ENCODE data around the gene NOL7.

Gene NOL7

DNA sequence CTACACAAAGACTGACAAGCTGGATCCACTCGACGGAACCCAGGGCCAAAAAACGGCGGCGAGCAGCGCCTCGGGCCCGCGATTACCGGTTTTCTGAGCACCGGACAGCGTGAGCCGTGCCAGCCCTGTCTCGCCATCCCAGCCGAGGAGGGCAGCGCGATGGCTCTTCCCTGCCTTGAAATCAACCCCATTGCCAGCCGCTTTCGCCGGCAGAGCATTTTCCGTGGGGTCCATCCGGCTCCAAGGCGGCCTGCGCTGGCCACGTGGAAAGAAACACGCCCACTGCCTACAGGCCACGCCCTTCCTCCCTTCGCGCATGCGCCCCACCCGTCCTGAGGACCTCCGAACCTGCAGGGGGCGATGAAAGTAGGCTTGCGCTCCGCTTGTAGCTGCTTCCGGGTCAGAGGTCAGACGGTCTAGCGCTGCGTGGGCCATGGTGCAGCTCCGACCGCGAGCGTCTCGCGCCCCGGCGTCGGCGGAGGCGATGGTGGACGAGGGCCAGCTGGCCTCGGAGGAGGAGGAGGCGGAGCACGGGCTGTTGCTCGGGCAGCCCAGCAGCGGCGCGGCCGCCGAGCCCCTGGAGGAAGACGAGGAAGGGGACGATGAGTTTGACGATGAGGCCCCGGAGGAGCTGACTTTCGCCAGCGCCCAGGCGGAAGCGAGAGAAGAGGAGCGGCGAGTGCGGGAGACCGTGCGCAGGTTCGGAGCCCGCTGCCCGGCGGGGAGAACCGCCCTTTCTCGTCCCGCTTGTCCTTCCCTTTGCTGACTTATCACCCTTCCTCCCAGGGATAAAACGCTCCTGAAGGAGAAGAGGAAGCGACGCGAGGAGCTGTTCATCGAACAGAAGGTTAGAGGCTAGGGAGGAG, at the start of gene NOL7:
Gene NOL7, plus strand, starts transcription at position 410 of the 866 bp plus-strand sequence. Its CDS starts 24 bp downstream, at position 434.
- peak; percentile 96 to 99 for DNase-seq

DNA sequence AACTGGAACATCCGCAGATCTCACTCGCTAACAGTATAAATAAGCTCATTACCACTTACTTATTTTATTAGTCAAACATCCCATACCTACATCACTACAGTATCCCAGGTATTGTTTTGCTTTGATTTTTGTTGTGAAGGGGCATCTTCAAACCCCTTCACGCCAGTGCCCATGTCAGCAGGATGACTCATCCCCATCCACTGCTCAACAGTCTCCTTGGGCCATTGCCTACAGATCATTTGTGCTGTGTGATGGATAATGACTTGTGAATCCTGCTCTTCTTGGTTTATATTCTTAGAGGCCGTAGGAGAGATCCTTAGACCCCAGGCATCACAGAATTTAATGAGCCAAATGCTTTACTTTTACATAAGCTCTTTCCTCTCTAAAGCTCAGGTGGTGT, 49.2 kb upstream of the NOL7 start:
- DNase-seq, result no peak

DNA sequence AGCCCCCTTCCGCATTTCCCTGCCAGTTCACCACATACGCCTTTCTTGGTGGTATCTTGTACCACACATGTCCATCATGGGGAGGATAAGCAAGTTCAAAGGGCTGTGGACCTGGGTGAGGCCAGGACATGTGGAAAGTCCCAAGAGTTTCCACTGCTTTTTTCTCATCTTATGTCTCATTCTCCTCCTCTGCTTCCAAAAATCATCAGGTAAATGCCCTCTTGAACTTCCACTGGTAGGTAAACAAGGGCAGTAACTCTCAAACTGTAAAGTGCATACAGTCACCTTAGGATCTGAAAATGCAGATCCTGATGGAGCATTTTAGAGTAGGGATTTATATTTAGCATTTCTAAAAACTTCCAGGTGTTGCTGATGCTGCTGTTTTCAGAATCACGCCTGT, 48.6 kb upstream of the NOL7 start:
- DNase-seq, result no peak

DNA sequence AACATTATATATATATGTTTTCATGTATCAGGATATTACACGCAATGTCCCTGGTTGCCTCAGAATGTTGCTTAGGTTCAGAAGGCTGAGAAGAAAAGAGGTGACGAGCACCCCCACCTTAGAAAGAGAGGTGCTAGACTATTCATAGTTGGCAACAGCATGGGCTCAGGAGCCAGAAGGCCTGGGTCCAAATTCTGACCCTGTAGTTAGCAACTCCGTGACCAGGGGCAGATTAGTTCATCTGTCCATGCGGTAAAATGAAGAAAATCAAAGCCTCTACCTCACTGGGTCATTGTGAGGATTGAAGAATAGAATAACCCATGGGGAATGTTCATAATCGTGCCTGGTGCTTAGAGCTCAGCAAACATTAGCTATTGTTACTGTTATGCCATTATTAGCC, 46.2 kb upstream of the NOL7 start:
- no peak for DNase-seq

DNA sequence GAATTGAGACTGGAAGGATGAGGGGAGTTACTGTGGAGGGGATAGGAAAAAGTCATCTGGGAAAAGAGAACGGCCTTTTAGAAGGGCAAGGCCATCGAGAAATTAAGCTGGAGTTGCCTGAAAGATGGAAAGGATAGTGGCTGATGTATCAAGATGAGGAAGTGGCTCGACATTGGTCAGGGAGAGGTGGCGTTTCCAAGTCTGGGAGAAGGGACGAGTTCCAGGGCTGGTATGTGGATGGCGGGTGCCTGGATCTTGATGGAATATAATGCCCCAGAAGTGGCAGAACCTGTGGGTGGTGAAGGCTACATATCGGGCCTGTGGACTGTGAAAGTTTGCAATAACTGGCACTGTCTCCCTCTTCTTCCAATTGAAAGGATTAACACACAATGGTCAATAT, 42.9 kb upstream of the NOL7 start:
- DNase-seq, result no peak

DNA sequence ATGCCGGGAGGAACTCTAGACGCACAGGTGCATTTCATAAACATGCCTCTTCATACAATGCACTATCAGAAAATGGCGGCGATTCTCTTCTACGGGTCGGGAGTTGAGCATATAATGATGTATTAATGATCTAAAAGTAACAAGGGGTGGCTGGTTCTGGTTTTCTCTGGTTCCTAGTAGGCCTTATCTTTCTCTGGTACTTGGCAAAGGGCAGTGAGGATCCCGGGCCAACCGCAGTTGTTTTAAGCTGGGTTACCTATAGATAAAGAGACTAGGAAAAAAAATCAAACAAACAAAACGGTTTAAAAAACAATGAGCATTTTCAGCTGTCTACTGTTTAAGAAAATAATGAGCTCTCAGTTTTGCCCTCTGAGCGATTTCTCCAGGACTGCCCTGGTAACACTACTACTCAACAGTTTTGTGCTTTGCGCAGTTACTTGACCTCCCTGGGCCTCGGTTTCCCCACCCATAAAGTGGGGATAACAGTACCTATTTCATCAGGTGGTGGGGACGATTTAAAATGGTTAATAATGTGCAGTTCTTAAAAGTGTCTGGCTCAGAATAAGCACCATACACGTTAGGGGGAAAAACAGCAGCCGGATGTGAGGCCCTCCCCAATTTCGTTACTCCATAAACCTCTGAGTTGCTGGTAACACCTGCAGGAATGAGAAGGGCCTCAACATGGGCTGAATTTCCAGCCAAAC, 42.0 kb upstream of the NOL7 start:
- DNase-seq, result no peak

DNA sequence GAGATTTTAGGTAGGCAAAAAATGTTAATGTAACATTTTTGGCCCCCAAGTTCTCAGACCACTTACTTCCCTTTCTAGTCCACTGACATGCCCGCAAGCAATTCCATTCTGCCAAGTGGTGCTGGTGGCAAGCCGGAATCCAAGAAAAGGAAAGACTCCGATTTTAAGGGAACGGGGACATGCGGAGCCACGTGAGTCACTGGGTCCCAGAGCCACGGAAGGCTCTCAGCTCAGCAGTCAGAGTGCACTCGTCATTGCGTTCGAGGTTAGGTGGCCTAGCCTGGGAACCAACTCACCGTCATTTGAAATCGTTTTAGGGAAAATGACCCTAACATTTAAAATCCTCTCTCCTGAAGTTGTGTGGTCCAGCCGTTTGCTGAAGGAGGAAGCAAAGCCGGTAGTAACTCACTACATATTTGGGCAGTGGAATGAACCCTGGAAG, 41.4 kb upstream of the NOL7 start:
- peak; percentile 20 to 23 for DNase-seq

DNA sequence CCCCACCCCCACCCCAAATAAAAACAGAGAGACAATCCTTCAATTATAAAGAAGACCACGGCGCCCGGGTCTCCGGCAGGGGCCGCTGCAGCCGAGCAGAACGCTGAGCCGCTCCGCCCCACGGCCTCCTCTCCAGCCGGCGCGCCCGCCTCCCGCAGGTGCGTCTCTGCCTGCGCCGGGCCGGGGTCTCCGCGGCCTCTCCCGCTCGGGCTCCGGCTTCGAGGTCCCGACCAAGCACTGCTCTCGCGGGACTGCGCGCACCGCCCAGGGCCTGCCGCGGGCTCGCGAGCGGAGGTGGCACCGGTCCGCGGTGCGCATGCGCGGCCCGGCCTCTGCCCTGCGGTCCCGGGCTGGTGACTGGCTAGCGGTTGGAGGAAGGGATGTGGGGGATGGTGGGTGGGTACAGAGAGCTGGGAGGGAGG, 41.0 kb upstream of the NOL7 start:
- DNase-seq, result peak; percentile 86

DNA sequence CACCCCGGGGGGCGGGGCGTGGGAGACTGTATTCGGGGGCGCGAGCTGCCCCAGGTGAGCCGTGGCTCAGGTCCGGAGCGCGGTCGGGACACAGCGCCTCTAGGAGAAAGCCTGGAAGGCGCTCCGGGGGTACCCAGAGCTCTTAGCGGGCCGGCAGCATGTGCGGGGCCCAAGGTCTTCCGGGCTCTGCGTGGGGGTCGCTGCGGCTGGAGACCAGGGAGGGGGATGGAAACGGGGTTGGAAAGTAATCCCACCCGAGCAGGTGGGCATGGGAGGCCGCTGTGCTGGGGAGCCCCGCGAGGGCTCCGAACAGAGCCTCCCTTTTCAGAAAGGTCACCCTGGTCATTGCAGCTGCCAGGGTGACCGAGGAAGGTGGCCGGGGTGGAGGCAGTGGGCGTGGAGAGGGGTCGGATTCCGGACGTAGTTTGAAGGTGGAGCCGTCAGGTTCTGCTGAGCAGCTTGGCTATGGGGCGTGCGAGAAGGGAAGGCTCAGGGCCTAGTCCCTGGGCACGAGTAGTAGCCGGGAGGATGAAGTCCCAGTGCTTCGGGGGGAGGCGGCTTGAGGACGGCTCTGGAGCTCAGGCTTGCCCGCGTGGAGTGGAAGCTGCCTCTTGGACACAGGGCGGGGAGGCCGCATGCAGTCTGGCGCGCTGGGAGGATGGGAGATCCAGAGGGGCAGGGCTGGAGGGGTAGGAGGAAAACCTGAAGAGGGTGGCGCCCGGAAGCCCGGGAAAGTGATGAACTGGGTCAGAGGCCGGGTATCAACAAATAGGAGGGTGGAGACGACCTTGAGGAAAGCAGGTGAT, 40.4 kb upstream of the NOL7 start, which contains the start of gene SIRT5:
Gene SIRT5, plus strand, starts transcription at position 31 of the 806 bp plus-strand sequence. CDS start 9,510 bp downstream, outside the sequence.
- peak; percentile 63 to 69 for DNase-seq

DNA sequence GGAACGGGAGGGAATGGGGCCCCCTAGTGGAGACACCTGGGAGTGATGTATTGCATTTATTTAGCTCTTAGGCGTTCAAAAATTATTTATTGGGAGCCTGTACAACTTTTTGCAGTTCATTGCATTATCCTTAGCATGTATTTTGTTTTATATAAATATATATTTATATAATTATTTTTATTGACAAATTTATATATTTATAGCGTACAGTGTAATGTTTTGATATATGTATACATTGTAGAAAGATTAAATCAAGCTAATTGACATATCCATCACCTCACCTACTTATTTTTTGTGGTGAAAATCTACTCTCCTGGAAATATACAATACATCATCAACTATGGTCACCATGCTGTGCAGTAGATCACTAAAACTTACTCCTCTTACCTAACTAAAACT, 39.8 kb upstream of the NOL7 start:
- peak in 1 of 2 donors; percentile 83 for DNase-seq

DNA sequence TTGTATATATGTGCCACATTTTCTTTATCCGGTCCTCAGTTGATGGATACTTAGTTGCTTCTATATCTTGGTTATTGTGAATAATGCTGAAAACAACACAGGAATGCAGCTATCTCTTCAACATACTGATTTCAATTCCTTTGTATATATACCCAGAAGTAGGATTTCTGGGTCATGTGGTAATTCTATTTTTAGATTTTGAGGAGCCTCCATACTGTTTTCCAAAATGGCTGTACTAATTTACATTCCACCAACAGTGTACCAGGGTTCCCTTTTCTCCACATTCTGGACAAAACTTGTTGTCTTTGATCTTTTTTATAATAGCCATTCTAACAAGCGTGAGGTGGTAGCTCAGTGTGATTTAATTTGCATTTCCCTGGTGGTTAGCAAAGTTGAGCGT, 39.1 kb upstream of the NOL7 start:
- no peak for DNase-seq

DNA sequence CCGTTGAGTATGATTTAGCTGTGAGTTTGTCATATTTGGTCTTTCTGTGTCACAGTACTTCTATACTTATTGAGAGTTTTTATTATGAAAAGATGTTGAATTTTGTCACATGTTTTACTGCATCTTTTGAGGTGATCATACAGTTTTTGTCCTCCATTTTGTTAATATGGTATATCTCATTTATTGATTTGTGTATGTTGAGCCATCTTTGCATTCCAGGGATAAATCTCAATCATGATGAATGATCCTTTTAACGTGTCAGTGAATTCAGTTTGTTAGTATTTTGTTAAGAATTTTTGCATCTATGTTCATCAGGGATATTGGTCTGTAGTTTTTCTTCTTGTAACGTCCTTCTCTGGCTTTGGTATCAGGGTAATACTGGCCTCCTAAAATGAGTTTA, 37.2 kb upstream of the NOL7 start:
- DNase-seq, result no peak

DNA sequence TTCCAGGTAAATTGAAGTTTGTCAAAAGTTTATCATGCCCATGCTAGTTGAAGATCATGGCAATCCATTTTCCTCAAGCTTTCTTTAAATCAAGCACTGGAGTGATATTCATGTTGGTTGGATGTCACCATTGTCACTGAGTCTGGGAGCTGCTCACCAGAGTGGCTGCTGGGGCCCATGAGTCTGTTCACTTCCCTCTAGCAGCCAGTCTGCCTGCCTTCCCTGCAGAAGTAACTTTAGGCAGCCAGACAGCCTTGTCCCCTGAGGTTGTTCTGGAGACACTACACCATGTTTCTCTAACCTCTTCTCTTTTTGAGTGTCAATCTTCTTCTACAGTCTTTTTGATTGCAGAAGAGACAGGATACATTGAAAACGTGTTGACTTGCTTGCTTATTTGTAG, 35.2 kb upstream of the NOL7 start:
- DNase-seq, result peak in 1 of 2 donors; percentile 14

DNA sequence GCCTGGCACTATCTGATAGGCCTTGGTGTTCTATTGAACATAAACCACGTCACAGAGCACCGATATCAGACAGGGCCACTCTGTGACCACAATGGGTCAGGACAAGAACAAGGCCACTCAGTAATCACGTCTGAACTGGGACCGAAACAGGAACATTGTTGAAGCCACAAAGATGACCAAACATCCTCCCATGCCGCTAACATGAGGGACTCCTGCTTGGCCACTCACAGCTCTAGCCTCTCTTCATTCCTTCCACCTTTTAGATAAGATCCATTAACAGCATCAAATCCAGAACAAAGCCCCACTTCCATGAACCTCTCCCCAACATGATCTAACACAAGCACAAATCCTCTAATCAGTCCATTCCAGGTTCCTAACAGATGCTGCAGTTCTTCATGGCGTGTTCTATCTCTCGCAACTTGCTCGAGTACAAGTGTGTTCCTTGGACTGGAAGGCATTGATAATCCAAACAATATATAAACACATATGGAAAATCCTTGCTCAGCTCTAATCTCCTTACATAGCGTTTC, 33.4 kb upstream of the NOL7 start:
- DNase-seq, result peak in 1 of 2 donors; percentile 3

DNA sequence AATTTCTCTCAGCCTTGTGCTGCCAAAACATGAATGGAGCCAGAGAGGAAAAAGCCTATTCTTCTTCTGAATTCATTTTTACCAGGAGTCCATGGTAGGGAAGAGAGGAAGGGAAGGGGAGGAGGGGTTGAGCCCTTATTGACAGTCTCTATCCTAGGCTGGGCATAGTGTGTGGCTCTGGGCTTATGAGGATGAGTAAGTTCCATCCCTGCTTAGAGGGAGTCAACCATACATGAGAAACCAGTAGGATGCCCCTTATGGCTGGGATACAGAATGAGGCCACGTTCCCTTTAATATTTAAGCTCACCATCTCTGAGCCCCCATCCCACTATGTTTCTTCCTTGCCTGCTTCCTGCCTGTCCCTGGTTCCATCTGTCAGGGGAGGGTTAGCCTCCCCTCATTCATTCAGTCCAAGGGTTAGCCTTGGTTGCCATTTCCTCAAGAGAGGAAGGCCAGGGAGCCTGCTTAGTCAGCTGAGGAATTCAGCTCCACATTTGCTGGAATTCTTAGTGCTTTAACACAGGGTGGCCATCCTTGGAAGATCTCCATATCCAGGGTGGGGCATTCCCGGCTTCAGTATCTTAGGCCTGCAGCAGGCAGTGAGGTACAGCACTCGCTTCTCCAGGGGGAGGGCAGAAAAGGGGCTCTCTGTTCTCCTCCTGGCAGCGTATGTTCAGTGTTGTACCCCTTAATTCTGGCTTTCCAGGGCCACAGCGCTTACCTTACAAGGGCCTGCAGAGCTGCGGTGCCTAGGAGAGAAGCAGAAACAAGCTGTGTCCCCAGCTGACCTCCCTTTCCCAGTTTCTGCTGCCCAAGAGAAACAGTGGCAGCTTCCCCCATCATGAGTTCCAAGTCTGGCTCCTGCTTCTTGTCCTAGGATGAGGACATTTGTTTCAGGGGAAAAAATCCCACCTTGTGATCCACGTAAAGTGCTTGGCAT, 28.3 kb upstream of the NOL7 start:
- DNase-seq, result no peak

DNA sequence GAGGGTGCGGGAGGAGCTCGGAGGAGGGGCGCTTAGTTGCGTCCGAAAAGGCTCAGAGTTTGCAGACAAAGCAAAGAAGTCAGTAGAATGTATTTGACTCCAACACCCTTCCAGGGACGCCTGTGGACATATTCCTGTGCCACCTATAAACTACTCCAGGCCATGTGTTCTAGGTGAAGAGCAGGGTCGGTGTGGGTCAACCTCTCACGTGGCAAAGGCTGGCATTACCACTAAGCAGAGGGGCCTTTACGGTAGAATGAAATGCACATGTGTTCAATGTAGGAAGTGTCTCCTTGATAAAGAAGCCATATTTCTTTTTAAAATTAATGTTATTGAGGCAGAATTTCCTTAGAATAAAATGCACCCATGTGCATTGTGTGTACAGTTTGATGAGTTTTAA, 25.3 kb upstream of the NOL7 start:
- DNase-seq, result no peak

DNA sequence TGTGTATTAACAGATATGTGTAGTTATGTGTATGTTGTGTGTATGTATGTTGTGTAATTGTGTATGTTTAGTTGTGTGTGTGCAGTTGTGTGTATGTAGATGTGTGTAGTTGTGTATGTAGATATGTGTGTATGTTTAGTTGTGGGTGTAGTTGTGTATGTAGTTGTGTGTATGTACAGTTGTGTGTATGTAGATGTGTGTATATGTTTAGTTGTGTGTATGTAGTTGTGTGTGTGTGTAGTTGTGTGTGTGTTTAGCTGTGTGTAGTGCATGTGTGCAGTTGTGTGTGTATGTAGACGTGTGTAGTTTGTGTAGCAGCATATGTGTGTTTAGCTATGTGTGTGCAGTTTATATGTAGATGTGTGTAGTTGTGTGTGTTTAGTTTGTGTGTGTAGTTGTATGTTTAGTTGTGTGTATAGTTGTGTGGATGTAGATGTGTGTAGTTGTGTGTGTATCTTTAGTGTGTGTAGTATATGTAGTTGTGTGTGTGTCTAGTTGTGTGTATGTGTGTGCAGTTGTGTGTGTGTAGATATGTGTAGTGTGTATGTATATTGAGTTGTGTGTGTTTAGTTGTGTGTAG, 24.5 kb upstream of the NOL7 start:
- DNase-seq, result no peak

DNA sequence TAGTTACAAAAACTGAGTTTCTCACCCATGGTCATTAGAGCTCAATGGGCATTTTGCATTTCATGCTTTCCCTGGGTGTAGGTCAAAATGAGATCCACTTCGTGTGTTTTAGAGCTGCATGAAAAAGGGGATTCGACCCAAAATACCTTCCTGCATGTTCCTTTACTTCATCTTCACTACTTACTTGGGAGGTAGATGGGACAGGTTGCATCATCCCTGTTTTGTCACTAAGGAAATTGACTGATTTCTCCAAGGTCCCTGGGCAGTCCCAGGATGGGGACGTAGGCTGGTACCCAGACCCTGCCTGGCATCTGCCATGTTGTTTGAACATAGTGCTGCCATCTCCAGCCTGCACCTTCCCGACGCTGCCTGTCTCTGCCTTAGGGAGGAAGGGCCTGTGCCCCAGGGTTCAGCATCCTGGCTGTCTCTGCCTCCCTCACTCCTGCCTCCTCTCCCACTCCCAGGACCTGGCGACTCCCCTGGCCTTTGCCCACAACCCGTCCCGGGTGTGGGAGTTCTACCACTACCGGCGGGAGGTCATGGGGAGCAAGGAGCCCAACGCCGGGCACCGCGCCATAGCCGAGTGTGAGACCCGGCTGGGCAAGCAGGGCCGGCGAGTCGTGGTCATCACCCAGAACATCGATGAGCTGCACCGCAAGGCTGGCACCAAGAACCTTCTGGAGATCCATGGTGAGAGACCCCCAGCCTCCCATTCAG, 23.8 kb upstream of the NOL7 start:
- DNase-seq, result no peak

DNA sequence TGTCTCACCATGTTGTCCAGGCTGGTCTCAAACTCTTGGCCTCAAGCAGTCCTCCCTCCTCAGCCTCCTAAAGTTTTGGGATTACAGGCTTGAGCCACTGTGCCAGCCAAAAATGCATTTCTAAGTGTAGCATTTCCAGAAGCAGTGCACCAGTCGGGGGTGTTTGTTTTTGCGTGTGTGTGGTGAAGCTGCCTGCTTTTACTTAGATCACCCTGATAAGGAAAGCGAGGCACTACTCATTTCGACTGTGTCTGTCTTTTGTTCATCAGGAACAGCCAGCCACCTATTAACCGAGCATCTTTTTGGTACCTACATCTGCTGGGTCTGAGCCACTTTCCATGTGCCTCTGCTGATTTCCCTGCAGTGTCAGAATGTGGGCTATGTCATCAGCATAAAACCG, 22.0 kb upstream of the NOL7 start:
- DNase-seq, result no peak

DNA sequence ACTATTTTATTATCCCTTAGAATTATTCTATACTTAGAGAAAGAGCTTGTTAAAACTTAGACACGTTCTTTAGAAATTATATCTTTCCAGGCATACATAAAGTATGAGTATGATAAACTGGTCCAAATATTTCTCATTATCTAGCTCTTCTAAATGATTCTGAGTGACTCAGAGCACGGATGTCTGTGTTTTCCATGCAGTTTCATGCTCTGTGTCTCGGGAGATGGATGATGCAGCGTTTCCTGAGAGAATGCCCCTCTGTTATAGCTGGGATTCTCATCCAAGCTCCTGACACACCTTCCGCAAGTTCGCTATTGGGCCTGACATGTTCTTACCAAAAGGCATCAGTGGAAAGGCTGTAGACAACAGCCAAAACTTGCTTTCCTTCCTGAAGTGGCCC, 21.4 kb upstream of the NOL7 start:
- no peak for DNase-seq

DNA sequence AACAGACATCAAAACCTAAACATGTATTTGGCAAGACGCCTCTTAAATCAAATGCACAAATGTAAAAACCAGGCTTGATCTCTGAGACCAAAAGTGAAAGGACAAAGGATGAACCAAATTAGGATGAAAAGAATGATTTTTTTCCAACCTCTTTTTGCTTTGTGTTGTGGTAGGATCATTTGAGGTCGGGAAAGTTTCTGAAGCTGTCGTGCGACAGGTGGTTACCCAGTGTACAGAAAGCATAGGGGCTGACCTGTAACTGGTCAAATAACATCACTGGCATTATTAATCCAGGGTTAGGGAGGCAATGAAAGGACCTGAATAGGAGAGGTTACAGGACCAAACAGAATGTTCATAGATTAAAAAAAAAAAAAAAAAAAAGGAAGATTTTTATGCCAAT, 18.1 kb upstream of the NOL7 start:
- no peak for DNase-seq

Measured in inflammatory macrophage treated with lipopolysaccharide for 1 hour (primary cell).